HepG2 (cell line): ENCODE measurements around the gene ZCCHC3. TPM values are rescaled to one million over a fixed set of nuclear protein-coding genes. Genes with fewer than 3 reads are reported as not detected.
A peak's percentile ranks its signal among the peaks of the same experiment; 100 is the strongest.

Source experiments
- BHLHE40 ChIP-seq: IDR thresholded peaks from 2 replicates; pipeline ENCODE4 v1.6.1; 2011; ENCODE audit warnings: low read length, improper control_type of control experiment
- CTCF ChIP-seq: sonication (generic); formaldehyde crosslinking; IDR thresholded peaks from 2 replicates; pipeline ENCODE4 v1.5.0; 2020; ENCODE audit warnings: mild to moderate bottlenecking, missing genetic modification reagents, moderate library complexity
- DMTF1 ChIP-seq: sonication (generic); formaldehyde crosslinking; IDR thresholded peaks from 2 replicates; pipeline ENCODE4 v1.4.0; 2020; ENCODE audit warnings: mild to moderate bottlenecking, missing genetic modification reagents
- ELF1 ChIP-seq: sonication (generic); formaldehyde crosslinking; IDR thresholded peaks from 2 replicates; pipeline ENCODE4 v1.4.0; 2020; ENCODE audit warnings: missing genetic modification reagents
- KAT7 ChIP-seq: IDR thresholded peaks from 2 replicates; pipeline ENCODE4 v1.6.1; 2018; ENCODE audit warnings: borderline replicate concordance, missing compliant biosample characterization
- KIAA2018 ChIP-seq: sonication (generic); formaldehyde crosslinking; IDR thresholded peaks from 2 replicates; pipeline ENCODE4 v1.5.0; 2020; ENCODE audit warnings: mild to moderate bottlenecking, missing genetic modification reagents, borderline replicate concordance
- LCORL ChIP-seq, 2 experiments: fragments of 450-650 bp in 1 of 2; sonication (generic) in 1 of 2; formaldehyde crosslinking in 1 of 2; IDR thresholded peaks; 2 replicates each; pipeline versions ENCODE4 v1.5.0 to v1.6.1; 2017 to 2020; ENCODE audit warnings: antibody characterized with exemption in 1 of 2, missing genetic modification reagents in 1 of 2
- MAZ ChIP-seq, 2 experiments: sonication (generic) in 1 of 2; formaldehyde crosslinking in 1 of 2; IDR thresholded peaks; 2 replicates each; pipeline versions ENCODE4 v1.5.0 to v1.6.1; 2012 to 2020; ENCODE audit warnings: low read depth in 2 of 2, mild to moderate bottlenecking in 2 of 2, borderline replicate concordance in 1 of 2, improper control_type of control experiment in 1 of 2, low read length in 1 of 2, missing genetic modification reagents in 1 of 2, moderate library complexity in 1 of 2
- MIXL1 ChIP-seq: IDR thresholded peaks from 2 replicates; pipeline ENCODE4 v1.6.1; 2016
- NFE2L2 ChIP-seq: fragments of 150-350 bp; IDR thresholded peaks from 2 replicates; pipeline ENCODE4 v1.6.1; 2014; ENCODE audit warnings: low read length
- REL ChIP-seq: sonication (generic); formaldehyde crosslinking; conservative IDR thresholded peaks from 2 replicates; pipeline ENCODE4 v1.8.0; 2022; ENCODE audit warnings: mild to moderate bottlenecking, missing genetic modification reagents, moderate library complexity
- ZBTB3 ChIP-seq: sonication (generic); formaldehyde crosslinking; IDR thresholded peaks from 2 replicates; pipeline ENCODE4 v1.4.0; 2020; ENCODE audit warnings: low read depth, mild to moderate bottlenecking, moderate library complexity, missing genetic modification reagents, borderline replicate concordance
- ZFP1 ChIP-seq: IDR thresholded peaks from 2 replicates; pipeline ENCODE4 v1.6.1; 2016
- ZFP36 ChIP-seq: fragments of 150-350 bp; IDR thresholded peaks from 2 replicates; pipeline ENCODE4 v1.6.1; 2018; ENCODE audit warnings: borderline replicate concordance, low read length, low read depth; ENCODE audit not compliant: partially characterized antibody
- ZNF670 ChIP-seq: sonication (generic); formaldehyde crosslinking; IDR thresholded peaks from 2 replicates; pipeline ENCODE4 v1.8.0; 2022; ENCODE audit warnings: mild to moderate bottlenecking, missing genetic modification reagents, borderline replicate concordance
- polyA plus RNA-seq, 8 experiments: library from polyadenylated mRNA; depleted of rRNA in 3 of 8; stranded (reverse) in 7 of 8; unstranded in 1 of 8; fragments of >200 nt; fragmentation: Illumina TruSeq in 4 of 8; extraction: Trizol in 4 of 8; gene quantifications; 2 replicates each; pipeline versions ENCODE4 v1.2.1 to v1.2.3, GENCODE V29; 2011 to 2016; ENCODE audit warnings: low read depth in 4 of 8, missing spikeins in 1 of 8, mixed read lengths in 1 of 8; ENCODE audit not compliant: insufficient read depth in 1 of 8
- total RNA-seq, 5 experiments: library from RNA; depleted of rRNA; stranded (reverse); fragments of >200 nt; fragmentation: Illumina TruSeq; extraction: Trizol; gene quantifications; 2 replicates each; pipeline ENCODE4 v1.2.3, GENCODE V29; 2016; ENCODE audit warnings: low read depth in 1 of 5

The ZCCHC3 gene
- total and polyA plus RNA-seq, 2 of the 13 experiments (the other 11 are each of a cell fraction or from before 2014, with no cell fraction given) = 46.6 to 63.0 TPM

GRCh38 chr20:347640-348484, 50.5 kb downstream of the ZCCHC3 start (continued):
- TF ChIP-seq KIAA2018 (CRISPR knock-in tag) (no peak; the same call in 1 of the 2 replicates), KAT7 (peak; percentile 90; the same call in 1 of the 2 replicates), MIXL1 (CRISPR knock-in tag) (peak; percentile 81), NFE2L2 (no peak), DMTF1 (no peak), CTCF (CRISPR knock-in tag) (peak; percentile 27), REL (CRISPR knock-in tag) (peak; percentile 96), LCORL (IDR thresholded peaks at IDR 0.05) (no peak), LCORL (CRISPR knock-in tag; IDR thresholded peaks at IDR 0.05) (peak; percentile 100), ZFP36 (peak; percentile 41), BHLHE40 (peak; percentile 96), MAZ (IDR thresholded peaks at IDR 0.05; ENCODE audit: borderline replicate concordance, low read depth, low read length) (peak; percentile 100), MAZ (CRISPR knock-in tag; IDR thresholded peaks at IDR 0.05; ENCODE audit: low read depth) (peak; percentile 100), ELF1 (CRISPR knock-in tag) (peak; percentile 86), ZNF670 (CRISPR knock-in tag) (peak; percentile 91; the same call in 1 of the 2 replicates), ZFP1 (CRISPR knock-in tag) (peak; percentile 96), ZBTB3 (CRISPR knock-in tag) (no peak; the same call in 1 of the 2 replicates)
